Measurements from ENCODE around the gene IGSF22.

- TF ChIP-seq MAX (IDR thresholded peaks at IDR 0.05; ENCODE audit: low read depth, low read length) (no peak), CTCF (IDR thresholded peaks at IDR 0.05; ENCODE audit: low read depth, low read length) (no peak), POLR2A (IDR thresholded peaks at IDR 0.05; ENCODE audit: extremely low read depth, insufficient read length) (no peak), MYC (IDR thresholded peaks at IDR 0.05; ENCODE audit: low read depth, low read length) (no peak)
Observed at GRCh38 chr11:18677560-18677959, 48.4 kb downstream of the IGSF22 start.
